ENCODE measurements around the gene RHBG.

DNA sequence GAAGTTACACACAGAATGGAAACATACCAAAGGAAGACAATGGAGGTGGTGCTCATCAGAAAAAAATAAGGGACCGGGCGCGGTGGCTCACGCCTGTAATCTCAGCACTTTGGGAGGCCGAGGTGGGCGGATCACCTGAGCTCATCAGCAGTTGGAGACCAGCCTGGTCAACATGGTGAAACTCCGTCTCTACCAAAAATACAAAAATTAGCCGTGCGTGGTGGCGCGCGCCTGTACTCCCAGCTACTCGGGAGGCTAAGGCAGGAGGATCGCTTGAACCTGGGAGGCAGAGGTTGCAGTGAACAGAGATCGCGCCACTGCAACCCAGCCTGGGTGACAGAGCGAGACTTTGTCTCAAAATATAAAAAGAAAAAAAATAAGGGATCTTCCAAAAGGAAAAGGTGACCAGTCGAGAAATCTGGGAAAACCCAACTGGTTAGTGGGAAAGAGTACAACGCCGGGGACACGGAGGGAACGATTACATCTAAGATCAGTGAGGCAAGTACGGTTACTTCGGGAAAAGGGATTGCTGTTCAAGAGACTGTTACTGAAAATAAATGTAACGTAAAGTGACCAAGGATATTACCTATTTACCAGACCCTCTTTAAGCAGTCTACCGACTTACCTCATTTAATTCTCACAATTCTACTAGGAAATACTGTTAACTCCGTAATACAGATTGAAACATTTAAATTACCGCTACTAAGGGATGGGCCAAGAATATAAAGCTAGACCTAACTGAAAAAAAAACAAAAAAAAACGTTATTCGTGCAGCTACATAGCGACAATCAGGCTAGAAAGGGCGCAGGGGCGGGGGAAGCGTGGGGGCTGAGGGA, 31.7 kb upstream of the RHBG start:
- TF ChIP-seq, protein P1, sequence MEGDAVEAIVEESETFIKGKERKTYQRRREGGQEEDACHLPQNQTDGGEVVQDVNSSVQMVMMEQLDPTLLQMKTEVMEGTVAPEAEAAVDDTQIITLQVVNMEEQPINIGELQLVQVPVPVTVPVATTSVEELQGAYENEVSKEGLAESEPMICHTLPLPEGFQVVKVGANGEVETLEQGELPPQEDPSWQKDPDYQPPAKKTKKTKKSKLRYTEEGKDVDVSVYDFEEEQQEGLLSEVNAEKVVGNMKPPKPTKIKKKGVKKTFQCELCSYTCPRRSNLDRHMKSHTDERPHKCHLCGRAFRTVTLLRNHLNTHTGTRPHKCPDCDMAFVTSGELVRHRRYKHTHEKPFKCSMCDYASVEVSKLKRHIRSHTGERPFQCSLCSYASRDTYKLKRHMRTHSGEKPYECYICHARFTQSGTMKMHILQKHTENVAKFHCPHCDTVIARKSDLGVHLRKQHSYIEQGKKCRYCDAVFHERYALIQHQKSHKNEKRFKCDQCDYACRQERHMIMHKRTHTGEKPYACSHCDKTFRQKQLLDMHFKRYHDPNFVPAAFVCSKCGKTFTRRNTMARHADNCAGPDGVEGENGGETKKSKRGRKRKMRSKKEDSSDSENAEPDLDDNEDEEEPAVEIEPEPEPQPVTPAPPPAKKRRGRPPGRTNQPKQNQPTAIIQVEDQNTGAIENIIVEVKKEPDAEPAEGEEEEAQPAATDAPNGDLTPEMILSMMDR (IDR thresholded peaks at IDR 0.05 in 4 of 5, conservative IDR thresholded peaks at IDR 0.05 in 1 of 5) = no peak
- TF ChIP-seq POLR2A (IDR thresholded peaks at IDR 0.05) = no peak

All from gastrocnemius medialis (tissue), 4 donors.